ENCODE measurements around the gene TCF7L1. TPM values are rescaled to one million over a fixed set of nuclear protein-coding genes. Genes with fewer than 3 reads are reported as not detected.

Gene TCF7L1
- polyA plus RNA-seq, 3 donors: 0.05 to 0.09 TPM; not detected in 1

DNA sequence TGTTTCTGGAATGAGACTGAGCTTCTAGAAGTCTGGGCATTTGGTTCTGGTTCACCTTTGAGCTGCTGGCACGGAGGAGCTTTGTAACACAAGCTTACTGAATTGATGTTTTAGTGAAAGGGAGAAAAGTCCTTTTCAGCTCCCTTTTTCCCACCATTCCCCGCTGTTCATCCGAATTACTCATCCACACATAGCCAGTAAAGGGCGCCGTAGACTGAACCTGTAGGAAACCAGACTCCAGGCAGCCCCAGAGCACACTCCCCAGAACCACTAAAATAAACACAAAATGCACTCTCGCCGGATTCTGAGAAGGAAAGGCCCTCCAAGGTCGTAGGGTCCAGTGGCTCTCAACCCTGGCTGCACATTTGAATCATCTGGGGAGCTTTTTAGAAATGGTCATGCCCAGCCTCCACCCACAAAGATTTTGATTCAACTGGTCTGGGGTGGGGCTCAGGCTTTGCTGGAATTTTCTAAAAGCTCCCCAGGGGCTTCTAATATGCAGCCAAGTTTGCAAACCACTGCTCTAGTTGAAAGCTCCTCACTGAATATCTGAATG lies 29.6 kb downstream of the TCF7L1 start:
- Histone ChIP-seq H3K4me2 (replicated peaks; ENCODE audit: extremely low read depth, low read length, poor library complexity, severe bottlenecking) (no peak overlapping the region), H4K20me1 (ENCODE audit: insufficient read depth, low read length) (no peaks in the 10 kb centered on the region), H3K27ac (ENCODE audit: low read depth in 1 of 2, low read length in 2 of 2) (no peak overlapping the region), H3K4me3 (replicated peaks in 1 of 3; ENCODE audit: low read depth in 2 of 3, low read length in 3 of 3) (no peak overlapping the region), H3K9ac (ENCODE audit: insufficient read depth, low read length, poor library complexity, severe bottlenecking) (no peak overlapping the region), H3K27me3 (ENCODE audit: control insufficient read depth in 2 of 2, insufficient read depth in 2 of 2, low read length in 2 of 2) (no peaks in the 10 kb centered on the region), H2AFZ (ENCODE audit: insufficient read depth, low read depth, low read length, poor library complexity, severe bottlenecking) (no peak overlapping the region), H3K36me3 (replicated peaks in 1 of 2; ENCODE audit: control insufficient read depth in 1 of 2, insufficient read depth in 2 of 2, low read length in 2 of 2) (no peaks in the 10 kb centered on the region), H3K79me2 (ENCODE audit: insufficient read depth, low read length) (no peaks in the 10 kb centered on the region), H3K4me1 (ENCODE audit: control insufficient read depth in 1 of 2, insufficient read depth in 2 of 2, low read length in 2 of 2) (no peaks in the 10 kb centered on the region), H3K9me3 (replicated peaks in 1 of 2; ENCODE audit: control insufficient read depth in 1 of 2, insufficient read depth in 1 of 2, low read length in 2 of 2) (no peaks in the 10 kb centered on the region)
- Mint-ChIP-seq H3K4me1 (no peaks in the 10 kb centered on the region), H3K36me3 (no peaks in the 10 kb centered on the region), H3K27ac (no peak overlapping the region), H3K27me3 (ENCODE audit: low read depth in 3 of 3) (peaks cover 0 to 4% (median 1%) of the 10 kb centered on the region in 3 donors), H3K9me3 (no peaks in the 10 kb centered on the region), H3K4me3 (no peak overlapping the region)
- WGBS (ENCODE audit: insufficient coverage): 100% methylated on average over 2 of the region's 8 CpGs
- DNase-seq: no peak
- intact Hi-C loops (cut with micrococcal nuclease): no loop called here
- TF ChIP-seq CTCF (IDR thresholded peaks at IDR 0.05): no peak

- no peaks in the 10 kb centered on the region for H4K20me1 ChIP-seq (ENCODE audit: insufficient read depth, low read length)
- Mint-ChIP-seq H3K27ac (peak overlapping the region in 1 of 7 donors; percentile 16), H3K4me1 (peaks cover 4% of the 10 kb centered on the region), H3K4me3 (no peak overlapping the region), H3K36me3 (no peaks in the 10 kb centered on the region), H3K9me3 (no peaks in the 10 kb centered on the region), H3K27me3 (ENCODE audit: low read depth in 3 of 3) (peaks cover 0 to 4% (median 1%) of the 10 kb centered on the region in 3 donors)
- TF ChIP-seq CTCF (IDR thresholded peaks at IDR 0.05): no peak
- 100% methylated on average over 2 of the region's 3 CpGs for WGBS (ENCODE audit: insufficient coverage)
- H3K79me2 ChIP-seq (ENCODE audit: insufficient read depth, low read length): no peaks in the 10 kb centered on the region
- H3K36me3 ChIP-seq (replicated peaks in 1 of 2; ENCODE audit: control insufficient read depth in 1 of 2, insufficient read depth in 2 of 2, low read length in 2 of 2): no peaks in the 10 kb centered on the region
- H3K9ac ChIP-seq (ENCODE audit: insufficient read depth, low read length, poor library complexity, severe bottlenecking): no peak overlapping the region
- no peaks in the 10 kb centered on the region for H3K9me3 ChIP-seq (replicated peaks in 1 of 2; ENCODE audit: control insufficient read depth in 1 of 2, insufficient read depth in 1 of 2, low read length in 2 of 2)
- DNase-seq: no peak
- H3K4me2 ChIP-seq (replicated peaks; ENCODE audit: extremely low read depth, low read length, poor library complexity, severe bottlenecking): no peak overlapping the region
- no peaks in the 10 kb centered on the region for H3K27me3 ChIP-seq (ENCODE audit: control insufficient read depth in 2 of 2, insufficient read depth in 2 of 2, low read length in 2 of 2)
- no peak overlapping the region for H3K27ac ChIP-seq (ENCODE audit: low read depth in 1 of 2, low read length in 2 of 2)
- no peak overlapping the region for H3K4me3 ChIP-seq (replicated peaks in 1 of 3; ENCODE audit: low read depth in 2 of 3, low read length in 3 of 3)
- intact Hi-C loops (cut with micrococcal nuclease): no loop called here
- H3K4me1 ChIP-seq (ENCODE audit: control insufficient read depth in 1 of 2, insufficient read depth in 2 of 2, low read length in 2 of 2): peaks cover 0 to 5% of the 10 kb centered on the region in 2 donors
- no peak overlapping the region for H2AFZ ChIP-seq (ENCODE audit: insufficient read depth, low read depth, low read length, poor library complexity, severe bottlenecking)
Measured at GRCh38 chr2:85163675-85164074, 30.5 kb downstream of the TCF7L1 start.

Data from CD14-positive monocyte (primary cell).